Esophagus muscularis mucosa (tissue), 4 donors: ENCODE results near the gene SAMD1. TPM values are rescaled to one million over a fixed set of nuclear protein-coding genes. Genes with fewer than 3 reads are reported as not detected.

Experiments
- DNase-seq: peaks from one replicate; pipeline ENCODE4 v3.0.0-alpha.2; 2017; ENCODE audit errors: extremely low spot score
- H3K27ac ChIP-seq, 4 donors: fragments of 200-600 bp; sonication (generic); replicated peaks in 1 of 4; 1 replicate in 3 of 4; 2 replicates in 1 of 4; pipeline ENCODE4 v1.5.1; 2016 to 2019; ENCODE audit warnings: mild to moderate bottlenecking in 1 of 4
- H3K27me3 ChIP-seq, 4 donors: fragments of 200-600 bp; sonication (generic); one replicate each; pipeline versions ENCODE4 v1.5.1 to v1.6.0; 2016 to 2019
- H3K36me3 ChIP-seq, 4 donors: fragments of 200-600 bp; sonication (generic); one replicate each; pipeline ENCODE4 v1.5.1; 2016 to 2019
- H3K4me1 ChIP-seq, 4 donors: fragments of 200-600 bp; sonication (generic); one replicate each; pipeline ENCODE4 v1.5.1; 2016 to 2019
- H3K4me3 ChIP-seq, 4 donors: fragments of 200-600 bp; sonication (generic); 1 replicate in 2 of 4; 2 replicates in 2 of 4; pipeline ENCODE4 v1.5.1; 2016 to 2019; ENCODE audit warnings: mild to moderate bottlenecking in 4 of 4, moderate library complexity in 1 of 4
- H3K9me3 ChIP-seq, 4 donors: fragments of 200-600 bp; sonication (generic); 1 replicate in 3 of 4; 2 replicates in 1 of 4; pipeline ENCODE4 v1.5.1; 2016 to 2019
- EP300 ChIP-seq: sonication (generic); formaldehyde crosslinking; IDR thresholded peaks from one replicate; pipeline ENCODE4 v1.6.1; 2017; ENCODE audit warnings: antibody characterized with exemption
- POLR2A ChIP-seq: fragments of 450-650 bp; IDR thresholded peaks from one replicate; pipeline ENCODE4 v1.6.1; 2017; ENCODE audit warnings: antibody characterized with exemption, moderate library complexity, mild to moderate bottlenecking, low read depth
- POLR2AphosphoS5 ChIP-seq, 2 donors: sonication (generic); formaldehyde crosslinking; IDR thresholded peaks; one replicate each; pipeline ENCODE4 v1.6.1; 2017; ENCODE audit warnings: antibody characterized with exemption in 2 of 2
- WGBS: methylation state at CpG from one replicate; pipeline ENCODE4 v1.1.5; 2018; 5-methylcytosine and 5-hydroxymethylcytosine counted together
- intact Hi-C: fragments of 100-400 bp; cut with DNase I; formaldehyde crosslinking; loops from one replicate; pipeline ENCODE4 v1.15.1; 2023
- total RNA-seq, 4 donors: library from RNA; depleted of rRNA; stranded (reverse); fragments of >200 nt; gene quantifications; one replicate each; pipeline versions ENCODE4 v1.1.0 to v1.2.1, GENCODE V29; 2016
- TF ChIP-seq, protein P1 (sequence below), 3 experiments: fragments of 200-600 bp in 2 of 3; fragments of 450-650 bp in 1 of 3; sonication (generic) in 2 of 3; IDR thresholded peaks; one replicate each; pipeline ENCODE4 v1.5.1; 2017 to 2019; ENCODE audit warnings: antibody characterized with exemption in 3 of 3, mild to moderate bottlenecking in 2 of 3, moderate library complexity in 1 of 3

The SAMD1 gene
- total RNA-seq, 4 donors from 2014 or later = 24.1 to 75.6 (median 48.8) TPM

DNA sequence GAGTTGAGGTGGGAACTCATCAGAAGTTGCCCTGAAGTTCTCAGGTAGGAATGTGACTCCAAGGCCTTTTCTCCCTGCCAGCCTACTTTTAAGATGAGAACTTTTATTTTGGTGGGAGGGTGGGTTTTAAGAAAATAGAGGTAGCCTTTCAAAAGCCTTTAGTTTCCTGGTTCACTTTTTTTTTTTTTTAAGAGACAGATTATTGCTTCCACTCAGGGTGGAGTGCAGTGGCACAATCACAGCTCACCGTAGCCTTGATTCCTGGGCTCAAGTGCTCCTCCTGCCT lies 7.9 kb downstream of the SAMD1 start:
- H3K27ac ChIP-seq = peak overlapping the region; percentile 88 to 97 (median 92)

DNA sequence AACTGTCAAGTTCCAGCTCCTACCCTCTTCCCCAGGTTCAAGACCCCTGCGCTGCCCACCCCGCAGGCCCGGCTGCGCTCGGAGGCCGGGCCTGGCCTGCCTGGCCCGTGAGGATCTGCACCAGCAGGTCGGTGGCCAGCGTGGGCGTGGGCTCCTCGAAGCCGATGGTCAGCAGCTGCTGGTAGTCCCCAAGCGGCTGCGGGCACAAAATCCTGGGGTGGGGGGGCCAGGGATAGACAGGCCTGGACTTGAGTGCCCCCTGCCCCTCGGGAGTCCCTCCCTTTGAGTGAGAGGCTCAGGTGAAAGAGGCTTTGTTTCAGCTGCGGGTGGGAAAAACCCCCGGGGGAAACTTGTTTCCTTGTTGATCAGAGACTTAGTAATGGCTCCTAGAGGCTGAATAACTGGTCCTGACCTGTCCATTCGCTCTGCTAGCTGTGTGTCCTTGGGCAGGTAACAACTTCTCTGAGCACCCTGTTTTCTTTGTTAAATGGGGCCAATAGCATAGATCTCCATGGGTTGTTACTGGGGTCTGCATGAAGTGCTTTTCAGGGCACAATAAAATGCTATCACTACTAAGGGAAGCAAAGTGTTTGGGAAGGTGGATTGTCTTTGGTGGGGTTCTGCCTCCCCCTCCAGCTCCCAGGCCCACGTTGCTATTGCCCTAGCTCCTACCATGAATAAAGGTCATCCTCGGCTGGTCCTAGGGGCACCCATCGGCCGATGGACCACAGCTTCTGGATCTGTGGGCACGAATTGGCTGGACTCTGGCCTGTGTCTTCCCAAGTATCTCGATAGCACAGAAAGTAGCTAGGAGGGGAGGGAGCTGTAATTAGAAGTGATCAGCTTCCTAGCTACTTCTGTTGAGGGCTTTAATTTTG lies 8.5 kb downstream of the SAMD1 start:
- intact Hi-C loops = no loop called here
- H3K27me3 ChIP-seq = no peaks in the 10 kb centered on the region
- no peaks in the 10 kb centered on the region for H3K9me3 ChIP-seq
- 45% methylated on average over 12 of the region's 24 CpGs for WGBS
- H3K27ac ChIP-seq = peak overlapping the region; percentile 88 to 97 (median 92)
- peak overlapping the region; percentile 73 to 91 (median 85) for H3K4me3 ChIP-seq
- H3K36me3 ChIP-seq = peaks cover 0 to 5% (median 2%) of the 10 kb centered on the region in 4 donors
- peaks cover 21 to 32% (median 27%) of the 10 kb centered on the region in 4 donors for H3K4me1 ChIP-seq
- TF ChIP-seq, protein P1, sequence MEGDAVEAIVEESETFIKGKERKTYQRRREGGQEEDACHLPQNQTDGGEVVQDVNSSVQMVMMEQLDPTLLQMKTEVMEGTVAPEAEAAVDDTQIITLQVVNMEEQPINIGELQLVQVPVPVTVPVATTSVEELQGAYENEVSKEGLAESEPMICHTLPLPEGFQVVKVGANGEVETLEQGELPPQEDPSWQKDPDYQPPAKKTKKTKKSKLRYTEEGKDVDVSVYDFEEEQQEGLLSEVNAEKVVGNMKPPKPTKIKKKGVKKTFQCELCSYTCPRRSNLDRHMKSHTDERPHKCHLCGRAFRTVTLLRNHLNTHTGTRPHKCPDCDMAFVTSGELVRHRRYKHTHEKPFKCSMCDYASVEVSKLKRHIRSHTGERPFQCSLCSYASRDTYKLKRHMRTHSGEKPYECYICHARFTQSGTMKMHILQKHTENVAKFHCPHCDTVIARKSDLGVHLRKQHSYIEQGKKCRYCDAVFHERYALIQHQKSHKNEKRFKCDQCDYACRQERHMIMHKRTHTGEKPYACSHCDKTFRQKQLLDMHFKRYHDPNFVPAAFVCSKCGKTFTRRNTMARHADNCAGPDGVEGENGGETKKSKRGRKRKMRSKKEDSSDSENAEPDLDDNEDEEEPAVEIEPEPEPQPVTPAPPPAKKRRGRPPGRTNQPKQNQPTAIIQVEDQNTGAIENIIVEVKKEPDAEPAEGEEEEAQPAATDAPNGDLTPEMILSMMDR (IDR thresholded peaks at IDR 0.05) = no peak
- TF ChIP-seq EP300 = no peak
- TF ChIP-seq POLR2A = no peak
- no peak for TF ChIP-seq POLR2AphosphoS5 (IDR thresholded peaks at IDR 0.05)
- DNase-seq = no peak

More for the DNA sequence above, 7.9 kb downstream of the SAMD1 start:
- TF ChIP-seq EP300 (no peak), POLR2A (no peak), POLR2AphosphoS5 (IDR thresholded peaks at IDR 0.05) (no peak)
- TF ChIP-seq, protein P1 (IDR thresholded peaks at IDR 0.05) = no peak
- Histone ChIP-seq H3K27me3 (no peaks in the 10 kb centered on the region), H3K36me3 (peaks cover 0 to 10% (median 5%) of the 10 kb centered on the region in 4 donors), H3K4me1 (peaks cover 21 to 38% (median 27%) of the 10 kb centered on the region in 4 donors), H3K4me3 (peak overlapping the region in 2 of 4 donors; percentile 88 to 91), H3K9me3 (no peaks in the 10 kb centered on the region)
- 0% methylated on average over 1 of the region's 1 CpG for WGBS
- intact Hi-C loops = no loop called here
- no peak for DNase-seq

DNA sequence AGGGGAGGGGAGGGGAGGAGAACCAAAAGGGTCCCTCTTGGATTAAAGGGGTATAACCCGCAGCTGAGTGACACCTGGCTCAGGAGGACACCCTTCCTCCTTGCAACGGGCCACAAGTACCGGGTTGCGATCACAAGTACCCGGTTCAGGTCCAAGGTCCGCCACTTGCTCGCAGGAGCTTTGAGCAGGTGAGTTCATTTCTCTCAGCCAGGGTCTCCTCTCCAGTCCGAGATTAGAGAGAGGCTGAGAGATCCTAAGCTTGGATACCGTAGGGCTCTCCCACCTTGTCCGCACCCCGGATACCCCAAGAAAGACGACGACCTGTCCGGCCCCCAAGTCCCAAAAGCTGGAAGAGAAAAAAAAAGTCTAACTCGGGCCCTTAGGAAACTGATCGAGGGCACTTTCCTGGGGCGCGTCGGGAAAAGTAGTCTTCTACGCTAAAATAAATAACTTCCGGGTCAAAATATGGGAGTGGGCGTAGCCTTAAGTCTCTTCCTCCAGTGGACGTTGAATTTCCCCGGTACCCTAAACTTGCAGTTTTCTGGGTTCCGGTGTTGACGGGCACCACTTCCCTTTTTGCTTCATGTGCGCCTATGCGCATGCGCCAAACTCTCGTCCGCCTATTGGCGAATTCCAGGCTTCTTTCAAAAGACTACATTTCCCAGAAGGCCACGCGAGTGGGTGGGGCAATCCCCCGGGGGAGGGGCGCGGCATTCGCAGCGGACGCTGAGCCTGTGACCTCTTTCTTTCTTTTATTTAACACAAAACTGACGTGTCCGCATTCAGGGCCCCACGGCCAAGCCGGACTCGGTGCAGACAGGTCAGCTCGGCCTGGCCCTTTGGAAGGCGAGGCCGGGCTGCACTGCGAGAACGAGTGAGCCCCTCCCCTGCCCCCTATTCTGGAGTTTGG lies 9.4 kb downstream of the SAMD1 start:
- DNase-seq = peak; percentile 100
- Histone ChIP-seq H3K27me3 (no peaks in the 10 kb centered on the region), H3K36me3 (no peaks in the 10 kb centered on the region), H3K4me1 (peaks cover 22 to 33% (median 27%) of the 10 kb centered on the region in 4 donors), H3K27ac (peak overlapping the region; percentile 88 to 97 (median 92)), H3K4me3 (peak overlapping the region; percentile 73 to 91 (median 85)), H3K9me3 (no peaks in the 10 kb centered on the region)
- under 1% methylated on average over 46 of the region's 50 CpGs for WGBS
- intact Hi-C loops = no loop called here
- TF ChIP-seq EP300 (no peak), POLR2A (peak; percentile 49), POLR2AphosphoS5 (IDR thresholded peaks at IDR 0.05) (peak; percentile 93 to 95)
- TF ChIP-seq, protein P1 (IDR thresholded peaks at IDR 0.05) = peak in 1 of 3 experiments; percentile 30

DNA sequence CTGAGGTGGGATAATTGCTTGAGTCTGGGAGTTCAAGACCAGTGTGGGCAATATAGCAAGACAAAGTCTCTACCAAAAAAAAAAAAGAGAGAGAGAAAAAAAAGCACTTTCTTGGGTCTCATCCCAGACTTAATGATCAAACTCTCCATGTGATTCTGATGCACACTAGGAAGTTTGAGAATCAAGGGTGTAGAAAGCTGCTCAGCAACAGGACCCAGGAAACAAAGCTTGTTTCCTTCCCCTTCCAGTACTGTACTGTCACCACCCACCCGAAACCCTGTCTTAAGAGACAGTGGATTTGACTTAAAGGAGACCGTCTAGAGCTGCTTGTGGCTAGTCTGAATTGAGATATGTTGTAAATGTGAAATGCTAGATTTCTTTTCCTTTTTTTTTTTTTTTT lies 12.1 kb downstream of the SAMD1 start:
- Histone ChIP-seq H3K4me3 (no peak overlapping the region), H3K36me3 (no peaks in the 10 kb centered on the region), H3K9me3 (no peaks in the 10 kb centered on the region), H3K4me1 (peaks cover 30 to 56% (median 48%) of the 10 kb centered on the region in 4 donors), H3K27me3 (no peaks in the 10 kb centered on the region), H3K27ac (no peak overlapping the region)
- 71% methylated on average over 2 of the region's 2 CpGs for WGBS
- intact Hi-C loops = loop anchor here (10.0 kb wide), 1 partner anchor 294 kb away; no protein-coding TSS in a partner anchor
- DNase-seq = no peak
- TF ChIP-seq EP300 (no peak), POLR2A (no peak), POLR2AphosphoS5 (IDR thresholded peaks at IDR 0.05) (no peak)
- TF ChIP-seq, protein P1 (IDR thresholded peaks at IDR 0.05) = no peak
